H1 (cell line): ENCODE measurements around the gene BRME1. TPM values are rescaled to one million over a fixed set of nuclear protein-coding genes. Genes with fewer than 3 reads are reported as not detected.

Experiments
- BCL11A ChIP-seq, 2 experiments: IDR thresholded peaks; one replicate each; pipeline ENCODE4 v1.6.1; 2011; ENCODE audit warnings: low read depth in 2 of 2, low read length in 2 of 2, mild to moderate bottlenecking in 2 of 2
- CEBPB ChIP-seq: IDR thresholded peaks from 2 replicates; pipeline ENCODE4 v1.6.1; 2012; ENCODE audit warnings: low read depth, low read length
- EGR1 ChIP-seq: IDR thresholded peaks from 2 replicates; pipeline ENCODE4 v1.6.1; 2011; ENCODE audit warnings: low read depth, low read length, borderline replicate concordance
- GABPA ChIP-seq: IDR thresholded peaks from 2 replicates; pipeline ENCODE4 v1.6.1; 2011; ENCODE audit warnings: mild to moderate bottlenecking, low read length, moderate library complexity, borderline replicate concordance; ENCODE audit not compliant: insufficient read depth
- GTF2F1 ChIP-seq: IDR thresholded peaks from 2 replicates; pipeline ENCODE4 v1.6.1; 2012; ENCODE audit warnings: low read depth, low read length, improper control_type of control experiment, borderline replicate concordance
- SIN3A ChIP-seq, 2 experiments: IDR thresholded peaks in 1 of 2; conservative IDR thresholded peaks in 1 of 2; 2 replicates each; pipeline ENCODE4 v1.6.1; 2011 to 2012; ENCODE audit warnings: low read length in 2 of 2, improper control_type of control experiment in 1 of 2, low read depth in 1 of 2, mild to moderate bottlenecking in 1 of 2
- SP1 ChIP-seq: IDR thresholded peaks from 2 replicates; pipeline ENCODE4 v1.6.1; 2011; ENCODE audit warnings: low read depth, low read length
- polyA plus RNA-seq, 7 experiments: library from polyadenylated mRNA; depleted of rRNA in 3 of 7; stranded (reverse) in 5 of 7; unstranded in 2 of 7; fragments of >200 nt in 5 of 7; fragments of 200-250 nt in 2 of 7; gene quantifications; 1 replicate in 5 of 7; 2 replicates in 1 of 7; 4 replicates in 1 of 7; pipeline versions ENCODE4 v1.2.1 to v1.2.3, GENCODE V29; 2011 to 2013; ENCODE audit warnings: missing spikeins in 2 of 7, mixed read lengths in 2 of 7
- total RNA-seq: library from RNA; stranded (reverse); fragmentation: NEBNext Ultra II Directional; extraction: Animal tissue kit (Norgen Biotek cat#: 25700); gene quantifications from 2 replicates; pipeline ENCODE4 v1.2.1, GENCODE V29; 2021
- TF ChIP-seq, protein P1 (sequence below): IDR thresholded peaks from 2 replicates; pipeline ENCODE4 v1.6.1; 2011; ENCODE audit warnings: low read depth, mild to moderate bottlenecking, low read length; ENCODE audit not compliant: insufficient read depth
- TF ChIP-seq, protein P2 (sequence below): fragments of 300-600 bp; sonication (generic); IDR thresholded peaks from 2 replicates; pipeline ENCODE4 v1.7.1; 2012; ENCODE audit warnings: low read length, moderate library complexity, mild to moderate bottlenecking, inconsistent platforms; ENCODE audit not compliant: insufficient replicate concordance

BRME1 gene
- total and polyA plus RNA-seq, 2 of the 8 experiments (the other 6 are each of a cell fraction or from before 2014, with no cell fraction given) = 4.6 to 4.7 TPM

DNA sequence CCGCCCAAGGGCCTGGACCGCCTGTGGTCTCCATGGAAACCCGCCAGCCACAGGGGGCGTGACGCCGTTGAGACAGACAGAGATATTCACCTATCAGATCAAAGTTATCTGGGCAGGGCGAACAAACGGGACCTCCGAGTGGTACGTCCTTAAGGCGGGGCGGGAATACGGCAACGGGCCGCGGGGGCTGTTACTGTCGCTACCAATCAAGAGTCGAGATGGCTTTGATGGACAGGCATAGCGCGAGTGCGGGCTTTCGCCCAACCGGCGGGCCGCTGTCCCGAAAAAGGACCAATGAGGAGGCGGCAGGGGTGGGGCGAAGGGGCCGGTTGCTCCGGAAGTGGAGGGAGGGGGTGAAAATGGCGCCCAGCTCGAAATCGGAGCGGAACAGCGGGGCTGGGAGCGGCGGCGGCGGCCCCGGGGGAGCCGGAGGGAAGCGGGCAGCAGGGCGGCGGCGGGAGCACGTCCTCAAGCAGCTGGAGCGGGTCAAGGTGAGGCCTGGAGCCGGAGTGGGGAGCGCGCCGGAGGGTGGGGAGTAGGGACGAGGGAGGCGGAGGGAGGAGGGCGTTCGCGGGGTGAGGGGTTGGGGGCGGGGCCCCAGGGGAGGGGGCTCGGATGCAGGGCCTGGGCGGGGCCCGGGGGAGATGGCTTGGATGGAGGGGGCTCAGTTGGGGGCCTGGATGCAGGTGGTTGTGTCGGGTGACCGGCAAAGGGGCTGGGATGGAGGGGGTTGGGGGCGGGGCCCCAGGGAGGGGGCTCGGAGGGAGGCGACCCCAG, 46.4 kb upstream of the BRME1 start, which contains the start of gene DCAF15 (continued):
- TF ChIP-seq EGR1 = 0 out of 2 replicates have a peak, but pooled peaks have one; percentile 23
- TF ChIP-seq, protein P1, sequence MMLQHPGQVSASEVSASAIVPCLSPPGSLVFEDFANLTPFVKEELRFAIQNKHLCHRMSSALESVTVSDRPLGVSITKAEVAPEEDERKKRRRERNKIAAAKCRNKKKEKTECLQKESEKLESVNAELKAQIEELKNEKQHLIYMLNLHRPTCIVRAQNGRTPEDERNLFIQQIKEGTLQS = no peak
- no peak for TF ChIP-seq CEBPB
- peak; percentile 97 for TF ChIP-seq SP1
- TF ChIP-seq GTF2F1 = no peak
- TF ChIP-seq GABPA = peak; percentile 23; the same call in 1 of the 2 replicates
- TF ChIP-seq BCL11A (IDR thresholded peaks at IDR 0.05; ENCODE audit: low read depth in 2 of 2, low read length in 2 of 2) = no peak
- 0 out of 4 replicates have a peak, but pooled peaks of 1 of the 2 experiments have one; percentile 47 for TF ChIP-seq SIN3A (conservative IDR thresholded peaks at IDR 0.05 in 1 of 2, IDR thresholded peaks at IDR 0.05 in 1 of 2; ENCODE audit: low read depth in 1 of 2, low read length in 2 of 2)
- TF ChIP-seq, protein P2, sequence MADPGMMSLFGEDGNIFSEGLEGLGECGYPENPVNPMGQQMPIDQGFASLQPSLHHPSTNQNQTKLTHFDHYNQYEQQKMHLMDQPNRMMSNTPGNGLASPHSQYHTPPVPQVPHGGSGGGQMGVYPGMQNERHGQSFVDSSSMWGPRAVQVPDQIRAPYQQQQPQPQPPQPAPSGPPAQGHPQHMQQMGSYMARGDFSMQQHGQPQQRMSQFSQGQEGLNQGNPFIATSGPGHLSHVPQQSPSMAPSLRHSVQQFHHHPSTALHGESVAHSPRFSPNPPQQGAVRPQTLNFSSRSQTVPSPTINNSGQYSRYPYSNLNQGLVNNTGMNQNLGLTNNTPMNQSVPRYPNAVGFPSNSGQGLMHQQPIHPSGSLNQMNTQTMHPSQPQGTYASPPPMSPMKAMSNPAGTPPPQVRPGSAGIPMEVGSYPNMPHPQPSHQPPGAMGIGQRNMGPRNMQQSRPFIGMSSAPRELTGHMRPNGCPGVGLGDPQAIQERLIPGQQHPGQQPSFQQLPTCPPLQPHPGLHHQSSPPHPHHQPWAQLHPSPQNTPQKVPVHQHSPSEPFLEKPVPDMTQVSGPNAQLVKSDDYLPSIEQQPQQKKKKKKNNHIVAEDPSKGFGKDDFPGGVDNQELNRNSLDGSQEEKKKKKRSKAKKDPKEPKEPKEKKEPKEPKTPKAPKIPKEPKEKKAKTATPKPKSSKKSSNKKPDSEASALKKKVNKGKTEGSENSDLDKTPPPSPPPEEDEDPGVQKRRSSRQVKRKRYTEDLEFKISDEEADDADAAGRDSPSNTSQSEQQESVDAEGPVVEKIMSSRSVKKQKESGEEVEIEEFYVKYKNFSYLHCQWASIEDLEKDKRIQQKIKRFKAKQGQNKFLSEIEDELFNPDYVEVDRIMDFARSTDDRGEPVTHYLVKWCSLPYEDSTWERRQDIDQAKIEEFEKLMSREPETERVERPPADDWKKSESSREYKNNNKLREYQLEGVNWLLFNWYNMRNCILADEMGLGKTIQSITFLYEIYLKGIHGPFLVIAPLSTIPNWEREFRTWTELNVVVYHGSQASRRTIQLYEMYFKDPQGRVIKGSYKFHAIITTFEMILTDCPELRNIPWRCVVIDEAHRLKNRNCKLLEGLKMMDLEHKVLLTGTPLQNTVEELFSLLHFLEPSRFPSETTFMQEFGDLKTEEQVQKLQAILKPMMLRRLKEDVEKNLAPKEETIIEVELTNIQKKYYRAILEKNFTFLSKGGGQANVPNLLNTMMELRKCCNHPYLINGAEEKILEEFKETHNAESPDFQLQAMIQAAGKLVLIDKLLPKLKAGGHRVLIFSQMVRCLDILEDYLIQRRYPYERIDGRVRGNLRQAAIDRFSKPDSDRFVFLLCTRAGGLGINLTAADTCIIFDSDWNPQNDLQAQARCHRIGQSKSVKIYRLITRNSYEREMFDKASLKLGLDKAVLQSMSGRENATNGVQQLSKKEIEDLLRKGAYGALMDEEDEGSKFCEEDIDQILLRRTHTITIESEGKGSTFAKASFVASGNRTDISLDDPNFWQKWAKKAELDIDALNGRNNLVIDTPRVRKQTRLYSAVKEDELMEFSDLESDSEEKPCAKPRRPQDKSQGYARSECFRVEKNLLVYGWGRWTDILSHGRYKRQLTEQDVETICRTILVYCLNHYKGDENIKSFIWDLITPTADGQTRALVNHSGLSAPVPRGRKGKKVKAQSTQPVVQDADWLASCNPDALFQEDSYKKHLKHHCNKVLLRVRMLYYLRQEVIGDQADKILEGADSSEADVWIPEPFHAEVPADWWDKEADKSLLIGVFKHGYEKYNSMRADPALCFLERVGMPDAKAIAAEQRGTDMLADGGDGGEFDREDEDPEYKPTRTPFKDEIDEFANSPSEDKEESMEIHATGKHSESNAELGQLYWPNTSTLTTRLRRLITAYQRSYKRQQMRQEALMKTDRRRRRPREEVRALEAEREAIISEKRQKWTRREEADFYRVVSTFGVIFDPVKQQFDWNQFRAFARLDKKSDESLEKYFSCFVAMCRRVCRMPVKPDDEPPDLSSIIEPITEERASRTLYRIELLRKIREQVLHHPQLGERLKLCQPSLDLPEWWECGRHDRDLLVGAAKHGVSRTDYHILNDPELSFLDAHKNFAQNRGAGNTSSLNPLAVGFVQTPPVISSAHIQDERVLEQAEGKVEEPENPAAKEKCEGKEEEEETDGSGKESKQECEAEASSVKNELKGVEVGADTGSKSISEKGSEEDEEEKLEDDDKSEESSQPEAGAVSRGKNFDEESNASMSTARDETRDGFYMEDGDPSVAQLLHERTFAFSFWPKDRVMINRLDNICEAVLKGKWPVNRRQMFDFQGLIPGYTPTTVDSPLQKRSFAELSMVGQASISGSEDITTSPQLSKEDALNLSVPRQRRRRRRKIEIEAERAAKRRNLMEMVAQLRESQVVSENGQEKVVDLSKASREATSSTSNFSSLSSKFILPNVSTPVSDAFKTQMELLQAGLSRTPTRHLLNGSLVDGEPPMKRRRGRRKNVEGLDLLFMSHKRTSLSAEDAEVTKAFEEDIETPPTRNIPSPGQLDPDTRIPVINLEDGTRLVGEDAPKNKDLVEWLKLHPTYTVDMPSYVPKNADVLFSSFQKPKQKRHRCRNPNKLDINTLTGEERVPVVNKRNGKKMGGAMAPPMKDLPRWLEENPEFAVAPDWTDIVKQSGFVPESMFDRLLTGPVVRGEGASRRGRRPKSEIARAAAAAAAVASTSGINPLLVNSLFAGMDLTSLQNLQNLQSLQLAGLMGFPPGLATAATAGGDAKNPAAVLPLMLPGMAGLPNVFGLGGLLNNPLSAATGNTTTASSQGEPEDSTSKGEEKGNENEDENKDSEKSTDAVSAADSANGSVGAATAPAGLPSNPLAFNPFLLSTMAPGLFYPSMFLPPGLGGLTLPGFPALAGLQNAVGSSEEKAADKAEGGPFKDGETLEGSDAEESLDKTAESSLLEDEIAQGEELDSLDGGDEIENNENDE = no peak
